H9 (cell line): ENCODE results near the gene RNU5B-1. TPM values are rescaled to one million over a fixed set of nuclear protein-coding genes. Genes with fewer than 3 reads are reported as not detected.

Experiments
- DNase-seq: peaks from one replicate; pipeline ENCODE4 v3.0.0-alpha.2; 2017
- H2AFZ ChIP-seq: one replicate; pipeline ENCODE4 v1.6.1; 2013; ENCODE audit warnings: mild to moderate bottlenecking, low read length, control low read depth, moderate library complexity
- H2AK5ac ChIP-seq: 2 replicates; pipeline ENCODE4 v1.6.1; 2013; ENCODE audit warnings: low read length, control low read depth, mixed read lengths; ENCODE audit not compliant: insufficient read length
- H2BK120ac ChIP-seq: one replicate; pipeline ENCODE4 v1.6.1; 2013; ENCODE audit warnings: low read depth, mild to moderate bottlenecking, low read length, control low read depth, inconsistent platforms; ENCODE audit not compliant: poor library complexity, severe bottlenecking
- H2BK12ac ChIP-seq: 2 replicates; pipeline ENCODE4 v1.6.1; 2013; ENCODE audit warnings: low read length, control low read depth, mixed read lengths, low read depth; ENCODE audit not compliant: insufficient read length
- H2BK15ac ChIP-seq: 2 replicates; pipeline ENCODE4 v1.6.1; 2013; ENCODE audit warnings: low read depth, low read length, control low read depth
- H2BK20ac ChIP-seq: one replicate; pipeline ENCODE4 v1.6.1; 2013; ENCODE audit warnings: low read depth, mild to moderate bottlenecking, low read length, control low read depth, inconsistent platforms; ENCODE audit not compliant: poor library complexity, severe bottlenecking
- H2BK5ac ChIP-seq: 2 replicates; pipeline ENCODE4 v1.6.1; 2013; ENCODE audit warnings: low read length, control low read depth, mixed read lengths; ENCODE audit not compliant: insufficient read length
- H3K14ac ChIP-seq: 2 replicates; pipeline ENCODE4 v1.6.1; 2013; ENCODE audit warnings: low read length, control low read depth; ENCODE audit not compliant: insufficient read depth
- H3K18ac ChIP-seq: 2 replicates; pipeline ENCODE4 v1.6.1; 2013; ENCODE audit warnings: low read depth, mild to moderate bottlenecking, mixed read lengths, low read length, control low read depth; ENCODE audit not compliant: insufficient read length
- H3K23ac ChIP-seq: 2 replicates; pipeline ENCODE4 v1.6.1; 2013; ENCODE audit warnings: low read length, control low read depth, mixed read lengths, low read depth; ENCODE audit not compliant: insufficient read length
- H3K23me2 ChIP-seq: 2 replicates; pipeline ENCODE4 v1.6.1; 2013; ENCODE audit warnings: low read depth, mild to moderate bottlenecking, mixed read lengths, low read length, control low read depth; ENCODE audit not compliant: insufficient read length, poor library complexity, severe bottlenecking
- H3K27ac ChIP-seq: 2 replicates; pipeline ENCODE4 v1.5.1; 2013; ENCODE audit warnings: low read length, control low read depth, mixed read lengths, low read depth; ENCODE audit not compliant: insufficient read length
- H3K27me3 ChIP-seq: 2 replicates; pipeline ENCODE4 v1.6.1; 2013; ENCODE audit warnings: low read length, control low read depth, inconsistent platforms; ENCODE audit not compliant: insufficient read depth
- H3K4ac ChIP-seq: 2 replicates; pipeline ENCODE4 v1.6.1; 2013; ENCODE audit warnings: low read depth, mild to moderate bottlenecking, control low read depth, inconsistent platforms, low read length, moderate library complexity
- H3K4me1 ChIP-seq: 2 replicates; pipeline ENCODE4 v1.6.1; 2013; ENCODE audit warnings: low read length, control low read depth, inconsistent platforms; ENCODE audit not compliant: insufficient read depth
- H3K4me2 ChIP-seq: 2 replicates; pipeline ENCODE4 v1.6.1; 2013; ENCODE audit warnings: low read length, control low read depth, mixed read lengths; ENCODE audit not compliant: insufficient read length, insufficient read depth
- H3K56ac ChIP-seq: 2 replicates; pipeline ENCODE4 v1.6.1; 2013; ENCODE audit warnings: low read depth, mild to moderate bottlenecking, mixed read lengths, low read length, control low read depth; ENCODE audit not compliant: insufficient read length
- H3K79me1 ChIP-seq: 2 replicates; pipeline ENCODE4 v1.6.1; 2013; ENCODE audit warnings: low read depth, mild to moderate bottlenecking, moderate library complexity, low read length, control low read depth, inconsistent platforms; ENCODE audit not compliant: insufficient read depth, poor library complexity, severe bottlenecking
- H3K79me2 ChIP-seq: 2 replicates; pipeline ENCODE4 v1.6.1; 2013; ENCODE audit warnings: low read length, control low read depth, inconsistent platforms; ENCODE audit not compliant: insufficient read depth
- H3K9ac ChIP-seq: 2 replicates; pipeline ENCODE4 v1.6.1; 2013; ENCODE audit warnings: low read length, control low read depth, mixed read lengths; ENCODE audit not compliant: insufficient read length; ENCODE audit errors: extremely low read depth
- H3K9me3 ChIP-seq: one replicate; pipeline ENCODE4 v1.6.1; 2013; ENCODE audit warnings: low read depth, low read length, inconsistent platforms; ENCODE audit not compliant: control insufficient read depth
- H3T11ph ChIP-seq: one replicate; pipeline ENCODE4 v1.6.1; 2013; ENCODE audit warnings: mild to moderate bottlenecking, low read length, control low read depth, inconsistent platforms
- H4K20me1 ChIP-seq: one replicate; pipeline ENCODE4 v1.6.1; 2013; ENCODE audit not compliant: control insufficient read depth, insufficient read length, insufficient read depth
- H4K5ac ChIP-seq: 2 replicates; pipeline ENCODE4 v1.6.1; 2013; ENCODE audit warnings: low read depth, mild to moderate bottlenecking, mixed read lengths, low read length, control low read depth; ENCODE audit not compliant: insufficient read length
- H4K8ac ChIP-seq: replicated peaks from 2 replicates; pipeline ENCODE4 v1.6.1; 2013; ENCODE audit warnings: low read length, control low read depth, mixed read lengths, low read depth; ENCODE audit not compliant: insufficient read length
- H4K91ac ChIP-seq: 2 replicates; pipeline ENCODE4 v1.6.1; 2013; ENCODE audit warnings: low read depth, mild to moderate bottlenecking, moderate library complexity, mixed read lengths, low read length, control low read depth; ENCODE audit not compliant: insufficient read length
- H3K27ac Mint-ChIP-seq, 3 experiments: 2 replicates in 2 of 3; 3 replicates in 1 of 3; pipeline ENCODE4 v1.8.0; 2020 to 2021; ENCODE audit warnings: mixed read lengths in 3 of 3, mild to moderate bottlenecking in 1 of 3, moderate library complexity in 1 of 3
- H3K27me3 Mint-ChIP-seq: 2 replicates; pipeline ENCODE4 v1.8.0; 2021; ENCODE audit warnings: low read depth, mild to moderate bottlenecking, moderate library complexity, mixed read lengths
- H3K36me3 Mint-ChIP-seq, 3 experiments: 2 replicates in 2 of 3; 3 replicates in 1 of 3; pipeline ENCODE4 v1.8.0; 2020 to 2021; ENCODE audit warnings: low read depth in 3 of 3, mixed read lengths in 3 of 3; ENCODE audit not compliant: insufficient read depth in 1 of 3
- H3K4me1 Mint-ChIP-seq, 2 experiments: 2 replicates each; pipeline ENCODE4 v1.8.0; 2020; ENCODE audit warnings: mixed read lengths in 2 of 2
- H3K4me3 Mint-ChIP-seq, 2 experiments: 2 replicates in 1 of 2; 3 replicates in 1 of 2; pipeline ENCODE4 v1.8.0; 2020 to 2021; ENCODE audit warnings: mild to moderate bottlenecking in 2 of 2, mixed read lengths in 2 of 2, moderate library complexity in 1 of 2
- H3K9me3 Mint-ChIP-seq, 2 experiments: 2 replicates in 1 of 2; 3 replicates in 1 of 2; pipeline ENCODE4 v1.8.0; 2020; ENCODE audit warnings: mild to moderate bottlenecking in 2 of 2, mixed read lengths in 2 of 2, moderate library complexity in 1 of 2
- CTCF ChIP-seq: fragments of 200-600 bp; sonication (generic); conservative IDR thresholded peaks from 3 replicates; pipeline ENCODE4 v1.8.0; 2021; ENCODE audit warnings: antibody characterized with exemption, mild to moderate bottlenecking
- WGBS: extraction: QIAGEN DNeasy Blood & Tissue Kit; methylation state at CpG from one replicate; pipeline ENCODE4 v1.1.7; 2013; ENCODE audit warnings: missing lambda C conversion rate, low lambda C conversion rate, mixed read lengths; ENCODE audit not compliant: insufficient read length; ENCODE audit errors: extremely low coverage; 5-methylcytosine and 5-hydroxymethylcytosine counted together
- total RNA-seq: library from RNA; stranded (reverse); gene quantifications from 2 replicates; pipeline ENCODE4 v1.2.1, GENCODE V29; 2021

The RNU5B-1 gene
- total RNA-seq, 1 experiment from 2014 or later = not detected

GRCh38 chr15:65266469-65266868 lies 38.0 kb upstream of the RNU5B-1 start:
- Histone ChIP-seq H3K79me2 (no peaks in the 10 kb centered on the region), H4K20me1 (no peaks in the 10 kb centered on the region), H3K9me3 (no peaks in the 10 kb centered on the region), H3K23ac (no peak overlapping the region), H3K79me1 (no peaks in the 10 kb centered on the region), H2BK15ac (no peak overlapping the region), H3K23me2 (no peaks in the 10 kb centered on the region), H2BK20ac (no peak overlapping the region), H3K27me3 (no peaks in the 10 kb centered on the region), H3K9ac (no peak overlapping the region), H3K27ac (no peak overlapping the region), H4K5ac (no peak overlapping the region), H2BK5ac (no peak overlapping the region), H3K4me2 (no peak overlapping the region), H2AFZ (no peak overlapping the region), H3K4ac (no peak overlapping the region), H4K8ac (no peak overlapping the region), H3K14ac (no peak overlapping the region), H3T11ph (no peak overlapping the region), H4K91ac (no peak overlapping the region), H2AK5ac (no peak overlapping the region), H3K4me1 (no peaks in the 10 kb centered on the region; the same call in 1 of the 2 replicates), H2BK12ac (no peak overlapping the region), H3K56ac (no peak overlapping the region), H2BK120ac (no peak overlapping the region), H3K18ac (no peak overlapping the region)
- H3K4me3 Mint-ChIP-seq = no peak overlapping the region
- no peak for TF ChIP-seq CTCF
- H3K27ac Mint-ChIP-seq = no peak overlapping the region
- no CpG with 5 or more reads among the region's 5 CpGs for WGBS
- H3K9me3 Mint-ChIP-seq = no peaks in the 10 kb centered on the region
- no peak for DNase-seq
- peaks cover 25 to 27% of the 10 kb centered on the region in 2 experiments for H3K4me1 Mint-ChIP-seq
- no peaks in the 10 kb centered on the region for H3K27me3 Mint-ChIP-seq
- peaks cover 0 to 15% (median 14%) of the 10 kb centered on the region in 3 experiments; a peak in 4 of 7 replicates for H3K36me3 Mint-ChIP-seq
